ENCODE data around the gene ITGA2B.

DNA sequence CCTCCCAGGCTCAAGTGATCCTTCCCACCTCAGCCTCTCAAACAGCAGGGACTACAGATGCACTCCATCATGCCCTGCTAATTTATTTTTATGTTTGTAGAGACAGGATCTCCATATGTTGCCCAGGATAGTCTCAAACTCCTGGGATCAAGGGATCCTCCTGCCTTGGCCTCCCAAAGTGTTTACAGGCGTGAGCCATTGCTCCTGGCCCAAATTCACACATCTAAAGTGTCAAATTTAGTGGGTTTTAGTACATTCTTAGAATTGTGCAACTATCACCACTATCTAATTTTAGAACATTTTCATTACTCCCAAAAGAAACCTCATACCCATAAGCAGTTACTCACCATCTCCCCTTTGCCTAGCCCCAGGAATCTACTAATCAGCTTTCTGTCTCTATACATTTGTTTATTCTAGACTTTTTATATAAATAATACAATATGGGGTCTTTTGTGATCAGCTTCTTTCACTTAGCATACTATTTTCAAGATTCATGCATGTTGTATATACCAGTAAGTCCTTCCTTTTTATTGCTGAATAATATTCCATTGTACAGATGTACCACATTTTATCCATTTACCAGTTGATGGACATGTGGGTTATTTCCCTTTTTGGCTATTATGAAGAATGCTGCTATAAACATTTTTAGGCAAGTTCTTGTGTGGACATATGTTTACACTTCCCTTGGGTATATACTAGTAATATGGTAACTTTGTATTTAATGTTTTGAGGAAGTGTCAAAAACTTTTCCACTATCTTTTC, 25.1 kb upstream of the ITGA2B start:
- TF ChIP-seq, protein P1, sequence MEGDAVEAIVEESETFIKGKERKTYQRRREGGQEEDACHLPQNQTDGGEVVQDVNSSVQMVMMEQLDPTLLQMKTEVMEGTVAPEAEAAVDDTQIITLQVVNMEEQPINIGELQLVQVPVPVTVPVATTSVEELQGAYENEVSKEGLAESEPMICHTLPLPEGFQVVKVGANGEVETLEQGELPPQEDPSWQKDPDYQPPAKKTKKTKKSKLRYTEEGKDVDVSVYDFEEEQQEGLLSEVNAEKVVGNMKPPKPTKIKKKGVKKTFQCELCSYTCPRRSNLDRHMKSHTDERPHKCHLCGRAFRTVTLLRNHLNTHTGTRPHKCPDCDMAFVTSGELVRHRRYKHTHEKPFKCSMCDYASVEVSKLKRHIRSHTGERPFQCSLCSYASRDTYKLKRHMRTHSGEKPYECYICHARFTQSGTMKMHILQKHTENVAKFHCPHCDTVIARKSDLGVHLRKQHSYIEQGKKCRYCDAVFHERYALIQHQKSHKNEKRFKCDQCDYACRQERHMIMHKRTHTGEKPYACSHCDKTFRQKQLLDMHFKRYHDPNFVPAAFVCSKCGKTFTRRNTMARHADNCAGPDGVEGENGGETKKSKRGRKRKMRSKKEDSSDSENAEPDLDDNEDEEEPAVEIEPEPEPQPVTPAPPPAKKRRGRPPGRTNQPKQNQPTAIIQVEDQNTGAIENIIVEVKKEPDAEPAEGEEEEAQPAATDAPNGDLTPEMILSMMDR (conservative IDR thresholded peaks at IDR 0.05; ENCODE audit: low read depth in 2 of 2): no peak
- TF ChIP-seq EZH2 (IDR thresholded peaks at IDR 0.05; ENCODE audit: low read depth, unreplicated experiment) (no peak), CREB1 (CRISPR knock-in tag; IDR thresholded peaks at IDR 0.05; ENCODE audit: low read depth) (no peak), NANOG (IDR thresholded peaks at IDR 0.05; ENCODE audit: borderline replicate concordance) (no peak), POLR2AphosphoS5 (IDR thresholded peaks at IDR 0.05; ENCODE audit: low read depth) (no peak), EZH2phosphoT487 (IDR thresholded peaks at IDR 0.05; ENCODE audit: unreplicated experiment) (no peak), JUNB (IDR thresholded peaks at IDR 0.05; ENCODE audit: unreplicated experiment) (no peak), ZNF331 (CRISPR knock-in tag; IDR thresholded peaks at IDR 0.05; ENCODE audit: low read depth) (no peak), STAT1 (IDR thresholded peaks at IDR 0.05; ENCODE audit: unreplicated experiment) (no peak)
- TF ChIP-seq, protein P2, sequence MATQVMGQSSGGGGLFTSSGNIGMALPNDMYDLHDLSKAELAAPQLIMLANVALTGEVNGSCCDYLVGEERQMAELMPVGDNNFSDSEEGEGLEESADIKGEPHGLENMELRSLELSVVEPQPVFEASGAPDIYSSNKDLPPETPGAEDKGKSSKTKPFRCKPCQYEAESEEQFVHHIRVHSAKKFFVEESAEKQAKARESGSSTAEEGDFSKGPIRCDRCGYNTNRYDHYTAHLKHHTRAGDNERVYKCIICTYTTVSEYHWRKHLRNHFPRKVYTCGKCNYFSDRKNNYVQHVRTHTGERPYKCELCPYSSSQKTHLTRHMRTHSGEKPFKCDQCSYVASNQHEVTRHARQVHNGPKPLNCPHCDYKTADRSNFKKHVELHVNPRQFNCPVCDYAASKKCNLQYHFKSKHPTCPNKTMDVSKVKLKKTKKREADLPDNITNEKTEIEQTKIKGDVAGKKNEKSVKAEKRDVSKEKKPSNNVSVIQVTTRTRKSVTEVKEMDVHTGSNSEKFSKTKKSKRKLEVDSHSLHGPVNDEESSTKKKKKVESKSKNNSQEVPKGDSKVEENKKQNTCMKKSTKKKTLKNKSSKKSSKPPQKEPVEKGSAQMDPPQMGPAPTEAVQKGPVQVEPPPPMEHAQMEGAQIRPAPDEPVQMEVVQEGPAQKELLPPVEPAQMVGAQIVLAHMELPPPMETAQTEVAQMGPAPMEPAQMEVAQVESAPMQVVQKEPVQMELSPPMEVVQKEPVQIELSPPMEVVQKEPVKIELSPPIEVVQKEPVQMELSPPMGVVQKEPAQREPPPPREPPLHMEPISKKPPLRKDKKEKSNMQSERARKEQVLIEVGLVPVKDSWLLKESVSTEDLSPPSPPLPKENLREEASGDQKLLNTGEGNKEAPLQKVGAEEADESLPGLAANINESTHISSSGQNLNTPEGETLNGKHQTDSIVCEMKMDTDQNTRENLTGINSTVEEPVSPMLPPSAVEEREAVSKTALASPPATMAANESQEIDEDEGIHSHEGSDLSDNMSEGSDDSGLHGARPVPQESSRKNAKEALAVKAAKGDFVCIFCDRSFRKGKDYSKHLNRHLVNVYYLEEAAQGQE (IDR thresholded peaks at IDR 0.05; ENCODE audit: unreplicated experiment): no peak
- TF ChIP-seq, protein P3, sequence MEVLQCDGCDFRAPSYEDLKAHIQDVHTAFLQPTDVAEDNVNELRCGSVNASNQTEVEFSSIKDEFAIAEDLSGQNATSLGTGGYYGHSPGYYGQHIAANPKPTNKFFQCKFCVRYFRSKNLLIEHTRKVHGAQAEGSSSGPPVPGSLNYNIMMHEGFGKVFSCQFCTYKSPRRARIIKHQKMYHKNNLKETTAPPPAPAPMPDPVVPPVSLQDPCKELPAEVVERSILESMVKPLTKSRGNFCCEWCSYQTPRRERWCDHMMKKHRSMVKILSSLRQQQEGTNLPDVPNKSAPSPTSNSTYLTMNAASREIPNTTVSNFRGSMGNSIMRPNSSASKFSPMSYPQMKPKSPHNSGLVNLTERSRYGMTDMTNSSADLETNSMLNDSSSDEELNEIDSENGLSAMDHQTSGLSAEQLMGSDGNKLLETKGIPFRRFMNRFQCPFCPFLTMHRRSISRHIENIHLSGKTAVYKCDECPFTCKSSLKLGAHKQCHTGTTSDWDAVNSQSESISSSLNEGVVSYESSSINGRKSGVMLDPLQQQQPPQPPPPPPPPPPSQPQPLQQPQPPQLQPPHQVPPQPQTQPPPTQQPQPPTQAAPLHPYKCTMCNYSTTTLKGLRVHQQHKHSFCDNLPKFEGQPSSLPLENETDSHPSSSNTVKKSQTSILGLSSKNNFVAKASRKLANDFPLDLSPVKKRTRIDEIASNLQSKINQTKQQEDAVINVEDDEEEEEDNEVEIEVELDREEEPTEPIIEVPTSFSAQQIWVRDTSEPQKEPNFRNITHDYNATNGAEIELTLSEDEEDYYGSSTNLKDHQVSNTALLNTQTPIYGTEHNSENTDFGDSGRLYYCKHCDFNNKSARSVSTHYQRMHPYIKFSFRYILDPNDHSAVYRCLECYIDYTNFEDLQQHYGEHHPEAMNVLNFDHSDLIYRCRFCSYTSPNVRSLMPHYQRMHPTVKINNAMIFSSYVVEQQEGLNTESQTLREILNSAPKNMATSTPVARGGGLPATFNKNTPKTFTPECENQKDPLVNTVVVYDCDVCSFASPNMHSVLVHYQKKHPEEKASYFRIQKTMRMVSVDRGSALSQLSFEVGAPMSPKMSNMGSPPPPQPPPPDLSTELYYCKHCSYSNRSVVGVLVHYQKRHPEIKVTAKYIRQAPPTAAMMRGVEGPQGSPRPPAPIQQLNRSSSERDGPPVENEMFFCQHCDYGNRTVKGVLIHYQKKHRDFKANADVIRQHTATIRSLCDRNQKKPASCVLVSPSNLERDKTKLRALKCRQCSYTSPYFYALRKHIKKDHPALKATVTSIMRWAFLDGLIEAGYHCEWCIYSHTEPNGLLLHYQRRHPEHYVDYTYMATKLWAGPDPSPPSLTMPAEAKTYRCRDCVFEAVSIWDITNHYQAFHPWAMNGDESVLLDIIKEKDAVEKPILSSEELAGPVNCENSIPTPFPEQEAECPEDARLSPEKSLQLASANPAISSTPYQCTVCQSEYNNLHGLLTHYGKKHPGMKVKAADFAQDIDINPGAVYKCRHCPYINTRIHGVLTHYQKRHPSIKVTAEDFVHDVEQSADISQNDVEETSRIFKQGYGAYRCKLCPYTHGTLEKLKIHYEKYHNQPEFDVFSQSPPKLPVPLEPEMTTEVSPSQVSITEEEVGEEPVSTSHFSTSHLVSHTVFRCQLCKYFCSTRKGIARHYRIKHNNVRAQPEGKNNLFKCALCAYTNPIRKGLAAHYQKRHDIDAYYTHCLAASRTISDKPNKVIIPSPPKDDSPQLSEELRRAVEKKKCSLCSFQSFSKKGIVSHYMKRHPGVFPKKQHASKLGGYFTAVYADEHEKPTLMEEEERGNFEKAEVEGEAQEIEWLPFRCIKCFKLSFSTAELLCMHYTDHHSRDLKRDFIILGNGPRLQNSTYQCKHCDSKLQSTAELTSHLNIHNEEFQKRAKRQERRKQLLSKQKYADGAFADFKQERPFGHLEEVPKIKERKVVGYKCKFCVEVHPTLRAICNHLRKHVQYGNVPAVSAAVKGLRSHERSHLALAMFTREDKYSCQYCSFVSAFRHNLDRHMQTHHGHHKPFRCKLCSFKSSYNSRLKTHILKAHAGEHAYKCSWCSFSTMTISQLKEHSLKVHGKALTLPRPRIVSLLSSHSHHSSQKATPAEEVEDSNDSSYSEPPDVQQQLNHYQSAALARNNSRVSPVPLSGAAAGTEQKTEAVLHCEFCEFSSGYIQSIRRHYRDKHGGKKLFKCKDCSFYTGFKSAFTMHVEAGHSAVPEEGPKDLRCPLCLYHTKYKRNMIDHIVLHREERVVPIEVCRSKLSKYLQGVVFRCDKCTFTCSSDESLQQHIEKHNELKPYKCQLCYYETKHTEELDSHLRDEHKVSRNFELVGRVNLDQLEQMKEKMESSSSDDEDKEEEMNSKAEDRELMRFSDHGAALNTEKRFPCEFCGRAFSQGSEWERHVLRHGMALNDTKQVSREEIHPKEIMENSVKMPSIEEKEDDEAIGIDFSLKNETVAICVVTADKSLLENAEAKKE (CRISPR knock-in tag; IDR thresholded peaks at IDR 0.05): no peak
- TF ChIP-seq, protein P4, sequence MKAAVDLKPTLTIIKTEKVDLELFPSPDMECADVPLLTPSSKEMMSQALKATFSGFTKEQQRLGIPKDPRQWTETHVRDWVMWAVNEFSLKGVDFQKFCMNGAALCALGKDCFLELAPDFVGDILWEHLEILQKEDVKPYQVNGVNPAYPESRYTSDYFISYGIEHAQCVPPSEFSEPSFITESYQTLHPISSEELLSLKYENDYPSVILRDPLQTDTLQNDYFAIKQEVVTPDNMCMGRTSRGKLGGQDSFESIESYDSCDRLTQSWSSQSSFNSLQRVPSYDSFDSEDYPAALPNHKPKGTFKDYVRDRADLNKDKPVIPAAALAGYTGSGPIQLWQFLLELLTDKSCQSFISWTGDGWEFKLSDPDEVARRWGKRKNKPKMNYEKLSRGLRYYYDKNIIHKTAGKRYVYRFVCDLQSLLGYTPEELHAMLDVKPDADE (IDR thresholded peaks at IDR 0.05): no peak
